ENCODE results near the gene ZMIZ1.
"Not testable (repeated sequence)": the region's sequence is repeated elsewhere in the genome, so short reads cannot be mapped to it uniquely, and the experiment has no call there.

Gene ZMIZ1

DNA sequence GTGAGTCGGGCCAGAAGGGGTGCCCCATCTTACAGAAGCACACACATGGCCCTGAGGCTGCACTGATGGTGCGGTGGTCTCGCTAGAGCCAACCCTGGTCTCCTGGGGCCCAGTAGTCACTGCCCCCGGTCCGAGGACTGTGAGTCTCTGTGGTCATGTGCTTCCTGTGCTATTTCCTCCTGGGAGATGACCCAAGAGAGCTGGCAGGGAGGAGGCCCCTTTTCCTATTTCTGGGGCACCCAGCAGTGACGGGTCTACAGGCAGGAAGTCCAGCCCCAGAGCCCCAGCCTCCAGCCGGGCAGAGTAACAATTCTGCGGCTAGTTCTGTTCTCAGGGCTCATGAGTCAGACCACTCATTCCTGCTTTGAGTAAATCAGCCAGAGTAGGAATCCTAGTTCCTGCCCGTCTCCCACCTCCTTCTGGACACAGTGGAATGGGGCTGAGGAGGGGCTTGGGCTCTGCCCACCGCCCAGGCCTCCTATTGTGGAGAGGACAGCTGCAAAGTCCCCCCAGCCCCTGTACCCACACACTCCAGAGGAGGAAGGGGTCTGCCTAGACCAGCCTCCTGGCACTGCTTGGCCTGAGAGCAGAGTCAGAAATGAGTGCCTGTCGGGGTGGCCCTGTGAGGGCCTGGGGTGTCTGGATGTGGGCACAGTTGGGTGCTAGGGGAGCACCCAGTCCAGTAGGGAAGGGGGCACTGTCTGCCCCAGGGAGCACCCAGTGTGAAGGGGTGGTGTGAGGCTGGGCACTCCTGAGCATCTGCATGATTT lies 198.0 kb downstream of the ZMIZ1 start:
- DNase-seq (ENCODE audit: low read depth): no peak

DNA sequence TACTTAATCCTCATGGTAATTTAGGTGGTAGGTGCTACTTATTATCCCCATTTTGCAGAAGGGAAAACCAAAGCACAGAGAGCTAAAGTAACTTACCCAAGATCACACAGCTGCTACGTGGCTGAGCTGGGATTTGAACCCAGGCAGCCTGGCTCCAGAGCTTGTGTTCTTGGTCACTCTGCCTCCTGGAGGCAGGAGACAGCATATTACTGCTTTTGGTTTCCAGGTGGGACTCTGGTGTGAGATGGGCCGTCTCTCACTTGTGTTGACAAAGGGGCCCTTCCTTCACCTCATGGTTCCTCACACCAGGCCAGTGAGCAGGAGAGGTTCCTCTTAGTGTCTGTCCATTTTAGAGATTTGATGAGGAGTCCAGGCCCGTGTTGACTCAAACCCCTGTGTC lies 198.7 kb downstream of the ZMIZ1 start:
- DNase-seq (ENCODE audit: low read depth): no peak

DNA sequence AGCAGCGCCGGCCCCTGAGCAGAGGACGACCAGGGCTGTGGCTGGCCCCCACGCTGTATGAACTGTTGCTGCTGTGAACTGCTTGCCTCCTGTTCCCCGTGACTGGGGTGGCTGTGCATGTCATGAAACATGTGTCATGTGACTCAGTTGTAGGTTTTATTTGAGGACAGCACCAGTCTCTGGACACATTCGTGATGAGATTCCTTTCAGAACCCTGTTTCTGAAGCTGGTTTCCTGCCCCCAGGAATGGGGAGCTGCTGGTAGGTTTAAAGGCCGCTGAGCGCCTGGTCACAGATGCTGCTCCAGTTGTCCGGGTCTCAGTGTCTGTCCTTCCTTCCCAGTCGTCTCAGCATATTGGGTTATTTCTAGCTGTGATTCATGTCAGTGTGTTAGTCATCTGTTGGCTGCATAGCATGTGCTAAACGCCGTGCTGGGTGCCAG lies 199.4 kb downstream of the ZMIZ1 start:
- DNase-seq (ENCODE audit: low read depth): no peak

GRCh38 chr10:79268742-79269141 lies 200.0 kb downstream of the ZMIZ1 start:
- no peak for DNase-seq (ENCODE audit: low read depth)

- DNase-seq (ENCODE audit: low read depth): no peak
Measured at GRCh38 chr10:79269443-79269842, 200.7 kb downstream of the ZMIZ1 start.

DNA sequence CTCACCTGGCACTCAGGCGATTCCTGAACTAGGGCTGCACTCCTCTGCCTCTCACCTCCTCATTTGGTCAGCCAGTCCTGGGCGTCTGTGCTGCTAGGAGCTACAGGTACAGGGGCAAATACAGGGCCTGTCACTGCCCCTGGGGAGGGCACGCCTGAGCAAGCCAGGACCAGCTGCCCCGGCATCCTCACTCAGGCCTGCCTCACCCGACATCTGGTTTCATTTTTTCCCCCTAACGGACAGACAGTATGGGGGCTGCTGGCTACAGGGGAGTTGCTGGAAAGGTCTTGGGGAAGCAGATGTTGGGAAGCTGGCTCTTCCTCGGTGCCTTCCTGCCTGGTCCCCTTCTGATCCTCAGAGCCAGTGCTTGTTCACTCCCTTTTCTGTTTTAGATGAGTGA lies 201.2 kb downstream of the ZMIZ1 start:
- DNase-seq (ENCODE audit: low read depth): no peak

DNA sequence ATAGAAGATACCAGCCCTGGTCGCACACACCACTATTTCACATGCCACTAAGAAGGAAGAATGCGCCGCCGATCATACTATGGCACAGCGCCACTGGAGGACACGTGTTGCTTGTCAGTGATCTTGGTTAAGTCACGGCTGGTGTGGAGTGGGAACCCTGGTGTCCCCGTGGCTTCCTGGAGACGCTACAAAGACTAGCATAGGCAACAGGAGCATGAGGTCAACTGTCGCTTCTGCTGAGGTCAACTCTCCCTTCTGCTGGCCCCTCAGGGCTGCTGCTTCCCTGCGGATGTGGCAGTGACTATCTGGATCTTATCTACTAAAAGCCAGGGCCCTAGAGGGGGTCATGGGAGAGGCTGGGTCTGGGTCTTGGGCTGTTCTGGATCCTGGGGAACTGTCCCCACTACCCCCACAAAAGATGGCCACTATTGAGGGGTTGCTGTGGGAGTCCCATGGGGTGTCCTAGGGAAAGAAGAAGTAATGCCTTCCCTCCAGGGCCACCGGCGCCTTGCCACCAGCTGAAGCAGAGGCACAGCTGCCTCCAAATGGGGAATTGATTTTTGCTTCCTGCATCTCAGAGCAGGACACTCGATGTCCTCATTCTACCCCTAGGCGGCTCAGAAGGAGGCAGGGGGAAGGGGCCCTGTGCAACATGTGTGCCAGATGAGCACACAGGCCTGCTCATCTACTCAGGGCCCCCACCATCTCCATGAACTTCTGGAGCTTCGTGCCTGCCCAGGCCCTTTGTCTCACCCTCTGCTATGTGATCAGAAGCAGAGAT lies 201.9 kb downstream of the ZMIZ1 start:
- DNase-seq (ENCODE audit: low read depth): no peak

GRCh38 chr10:79272353-79272752 lies 203.6 kb downstream of the ZMIZ1 start:
- DNase-seq (ENCODE audit: low read depth): no peak

- DNase-seq (ENCODE audit: low read depth): no peak
Measured at GRCh38 chr10:79273604-79274003, 204.8 kb downstream of the ZMIZ1 start.

GRCh38 chr10:79274279-79275104 lies 205.7 kb downstream of the ZMIZ1 start:
- DNase-seq (ENCODE audit: low read depth): no peak

- DNase-seq (ENCODE audit: low read depth): no peak
Measured at GRCh38 chr10:79275105-79275430, 206.3 kb downstream of the ZMIZ1 start.

DNA sequence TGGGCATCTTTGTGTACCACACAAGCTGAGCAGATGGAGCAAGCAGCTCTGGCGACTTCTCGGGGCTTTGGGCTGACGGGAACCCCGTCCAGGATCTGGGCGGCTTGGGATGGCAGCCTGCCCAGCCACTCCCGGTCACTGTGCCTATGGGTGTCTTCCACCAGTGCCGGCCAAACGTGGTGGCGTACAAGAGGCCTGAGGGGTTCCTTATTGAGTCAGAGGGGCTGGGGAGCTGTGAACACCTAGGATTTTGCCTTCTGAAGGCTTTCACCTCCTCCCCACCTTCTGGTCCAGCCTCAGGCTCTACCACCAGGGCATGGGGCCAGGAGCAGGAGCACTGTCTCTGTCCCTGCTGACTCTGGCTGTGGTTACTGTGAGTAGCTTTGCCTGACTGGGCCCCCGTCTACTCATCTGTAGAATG lies 206.7 kb downstream of the ZMIZ1 start:
- DNase-seq (ENCODE audit: low read depth): no peak

DNA sequence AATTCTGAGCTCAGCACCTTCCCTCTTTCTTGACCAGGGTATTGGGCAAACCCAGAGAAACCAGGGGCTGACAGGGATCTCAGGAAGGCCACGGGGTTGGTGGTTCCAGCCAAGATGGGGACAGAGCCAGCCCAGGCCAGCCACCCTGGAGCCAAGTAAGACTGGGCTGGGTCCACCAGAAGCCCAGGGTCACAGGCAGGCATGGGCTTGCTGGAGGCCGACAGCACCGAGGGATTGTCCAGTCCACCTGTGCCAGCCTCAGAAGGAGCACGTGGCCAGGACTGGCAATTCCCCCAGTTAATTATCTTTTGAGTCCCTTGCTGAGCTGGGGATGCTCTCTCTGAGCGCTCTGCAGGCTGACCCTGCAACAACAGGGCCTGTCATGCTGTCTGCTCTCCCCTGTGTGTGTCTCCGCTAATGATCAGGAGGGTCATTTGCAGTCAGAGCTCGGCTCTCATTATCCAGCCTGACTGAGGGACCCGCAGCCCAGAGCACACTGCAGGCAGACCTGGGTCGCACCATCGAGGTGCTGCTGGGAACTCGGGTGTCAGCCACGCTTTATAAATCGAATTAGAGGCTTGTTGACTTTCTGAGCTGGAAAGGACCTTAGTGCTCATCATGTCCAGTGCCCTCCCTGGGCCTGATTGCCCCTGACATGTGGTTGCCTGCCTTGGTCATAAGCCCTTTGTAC lies 209.0 kb downstream of the ZMIZ1 start:
- DNase-seq (ENCODE audit: low read depth): no peak

GRCh38 chr10:79279047-79279446 lies 210.3 kb downstream of the ZMIZ1 start:
- DNase-seq (ENCODE audit: low read depth): not testable (repeated sequence)

- DNase-seq (ENCODE audit: low read depth): no peak
Measured at GRCh38 chr10:79280956-79281355, 212.2 kb downstream of the ZMIZ1 start.

GRCh38 chr10:79282388-79282787 lies 213.6 kb downstream of the ZMIZ1 start:
- no peak for DNase-seq (ENCODE audit: low read depth)

GRCh38 chr10:79283616-79284015 lies 214.8 kb downstream of the ZMIZ1 start:
- no peak for DNase-seq (ENCODE audit: low read depth)

- no peak for DNase-seq (ENCODE audit: low read depth)
Measured at GRCh38 chr10:79284158-79284871, 215.5 kb downstream of the ZMIZ1 start.

DNA sequence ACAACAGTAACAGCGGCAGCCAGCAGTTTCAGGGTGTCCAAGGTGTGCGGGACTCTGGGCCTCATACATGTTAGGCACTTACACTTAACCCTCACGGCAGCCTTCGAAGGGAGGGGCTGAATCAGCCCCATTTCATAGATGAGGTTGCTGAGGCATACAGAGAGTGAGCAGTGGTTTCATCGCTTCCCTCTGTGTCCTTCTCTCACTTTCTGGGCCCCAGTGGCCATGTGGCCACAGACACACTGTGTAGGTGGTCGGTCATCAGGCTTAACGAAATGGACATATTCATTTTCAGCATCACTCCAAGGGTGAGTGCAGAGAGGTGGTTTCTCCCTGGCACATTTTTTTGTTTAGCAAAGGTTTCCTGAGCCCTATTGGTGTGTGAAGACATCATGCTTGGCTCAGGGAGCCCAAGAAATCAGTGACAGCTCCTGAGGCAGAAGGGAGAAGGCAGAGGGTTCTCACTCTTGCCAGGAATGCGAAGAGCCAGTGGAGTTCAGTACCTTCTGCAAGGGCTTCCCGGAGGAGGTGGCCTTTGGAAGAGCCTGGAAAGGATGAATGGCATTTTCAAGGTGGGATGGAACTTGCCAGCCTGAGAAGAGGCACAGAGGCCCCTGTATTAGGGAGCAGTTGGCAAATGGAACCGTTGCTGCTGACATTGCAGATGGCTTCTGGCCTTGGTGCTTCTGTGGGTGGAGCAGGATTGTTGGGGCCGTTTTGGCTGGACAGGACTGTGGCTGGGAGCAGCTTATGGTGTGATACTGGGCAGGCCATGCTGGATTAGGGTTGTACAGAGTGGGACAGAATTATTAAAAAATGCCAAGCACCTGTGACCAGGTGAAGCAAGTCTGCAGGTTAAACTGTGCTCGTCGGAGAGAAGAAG lies 216.8 kb downstream of the ZMIZ1 start:
- DNase-seq (ENCODE audit: low read depth): peak; percentile 10

- peak; percentile 75 for DNase-seq (ENCODE audit: low read depth)
Measured at GRCh38 chr10:79286318-79286951, 217.7 kb downstream of the ZMIZ1 start.
